Right lobe of liver (tissue), 4 donors: ENCODE results near the gene TWIST2.

ENCODE experiments used
- POLR2A ChIP-seq: fragments of 450-650 bp; IDR thresholded peaks from one replicate; pipeline ENCODE4 v1.6.1; 2017; ENCODE audit warnings: antibody characterized with exemption, mild to moderate bottlenecking
- TF ChIP-seq, protein P1 (sequence below), 4 donors: fragments of 200-600 bp in 3 of 4; fragments of 450-650 bp in 1 of 4; IDR thresholded peaks; one replicate each; pipeline versions ENCODE4 v1.5.1 to v1.8.0; 2016 to 2022; ENCODE audit warnings: antibody characterized with exemption in 4 of 4, mild to moderate bottlenecking in 2 of 4
- donor health status: DM: no; HTN: no; CAD: no.
- donor health status: DM: no; HTN: no; CAD: no.
- donor health status: DM: no; HTN: yes; CAD: no.

DNA sequence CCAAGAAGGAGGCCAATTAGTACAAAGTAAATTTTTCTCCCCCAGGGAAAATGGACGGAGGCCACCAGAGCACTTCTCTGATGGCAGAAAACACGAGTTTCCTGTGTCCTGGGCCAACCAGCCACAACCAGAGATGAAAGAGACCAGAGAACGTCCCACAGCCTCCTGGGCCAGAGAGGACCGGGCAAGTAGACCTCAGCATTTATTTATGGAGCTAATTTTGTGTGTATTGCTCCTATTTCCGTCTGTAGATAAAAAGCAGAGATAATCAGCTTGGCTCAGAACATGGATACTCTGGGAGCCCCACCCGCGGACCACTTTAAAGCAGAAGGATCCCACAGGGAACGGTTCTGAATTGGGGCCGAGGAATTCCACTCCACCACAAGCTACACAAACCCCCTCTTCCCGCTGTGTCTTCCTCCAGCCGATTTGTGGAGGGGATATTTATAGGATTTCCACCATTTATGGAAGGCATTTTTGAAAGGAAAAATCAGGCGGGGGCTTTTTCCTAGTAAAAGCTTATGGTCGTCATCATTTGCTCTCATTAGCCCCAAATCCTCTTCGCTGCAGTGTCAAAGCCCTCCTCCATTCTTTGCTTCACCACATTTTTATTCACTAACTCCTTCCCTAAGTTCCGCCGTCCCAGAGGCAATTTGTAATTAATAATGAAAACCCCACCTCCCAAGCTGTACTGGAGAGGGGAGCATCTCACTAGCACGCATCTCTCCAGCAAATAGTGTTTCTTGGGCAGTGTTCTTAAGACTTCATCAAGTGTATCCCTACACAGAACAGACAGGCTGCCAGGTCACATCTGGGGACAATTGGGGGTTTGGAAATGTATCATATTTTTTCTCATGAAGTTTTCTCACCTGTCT is 43.7 kb upstream of the TWIST2 start:
- TF ChIP-seq, protein P1, sequence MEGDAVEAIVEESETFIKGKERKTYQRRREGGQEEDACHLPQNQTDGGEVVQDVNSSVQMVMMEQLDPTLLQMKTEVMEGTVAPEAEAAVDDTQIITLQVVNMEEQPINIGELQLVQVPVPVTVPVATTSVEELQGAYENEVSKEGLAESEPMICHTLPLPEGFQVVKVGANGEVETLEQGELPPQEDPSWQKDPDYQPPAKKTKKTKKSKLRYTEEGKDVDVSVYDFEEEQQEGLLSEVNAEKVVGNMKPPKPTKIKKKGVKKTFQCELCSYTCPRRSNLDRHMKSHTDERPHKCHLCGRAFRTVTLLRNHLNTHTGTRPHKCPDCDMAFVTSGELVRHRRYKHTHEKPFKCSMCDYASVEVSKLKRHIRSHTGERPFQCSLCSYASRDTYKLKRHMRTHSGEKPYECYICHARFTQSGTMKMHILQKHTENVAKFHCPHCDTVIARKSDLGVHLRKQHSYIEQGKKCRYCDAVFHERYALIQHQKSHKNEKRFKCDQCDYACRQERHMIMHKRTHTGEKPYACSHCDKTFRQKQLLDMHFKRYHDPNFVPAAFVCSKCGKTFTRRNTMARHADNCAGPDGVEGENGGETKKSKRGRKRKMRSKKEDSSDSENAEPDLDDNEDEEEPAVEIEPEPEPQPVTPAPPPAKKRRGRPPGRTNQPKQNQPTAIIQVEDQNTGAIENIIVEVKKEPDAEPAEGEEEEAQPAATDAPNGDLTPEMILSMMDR (IDR thresholded peaks at IDR 0.05), result no peak
- TF ChIP-seq POLR2A, result no peak
